PC-9 (cell line): ENCODE measurements around the gene LSP1. TPM values are rescaled to one million over a fixed set of nuclear protein-coding genes. Genes with fewer than 3 reads are reported as not detected.

Experiments
- BruUV-seq: library from RNA; stranded (reverse); fragments of 400-500 nt; replicated peaks from 2 replicates; lab custom pipeline; 2021; lab: Mats Ljungman, UMichigan
- CTCF ChIA-PET: fragments of 300-600 bp; sonication (Branson Sonifier 250); formaldehyde crosslinking; loops from one replicate; lab custom pipeline; 2022; ENCODE audit warnings: antibody characterized with exemption; lab: Charles Lee
- POLR2A ChIA-PET: fragments of 300-600 bp; sonication (Branson Sonifier 250); formaldehyde crosslinking; loops from one replicate; lab custom pipeline; 2022; ENCODE audit warnings: antibody characterized with exemption; ENCODE audit not compliant: unreplicated experiment; lab: Charles Lee
- DNase-seq, 2 experiments: peaks; one replicate each; pipeline versions ENCODE4 v3.0.0 to v3.0.0-alpha.2; 2015 to 2022; ENCODE audit warnings: mixed read lengths in 1 of 2
- H2AFZ ChIP-seq: fragments of 200-600 bp; sonication (generic); 2 replicates; pipeline ENCODE4 v1.8.1; 2017; ENCODE audit warnings: antibody characterized with exemption
- H3F3A ChIP-seq: fragments of 200-600 bp; sonication (generic); 2 replicates; pipeline ENCODE4 v1.8.1; 2017; ENCODE audit warnings: antibody characterized with exemption, mild to moderate bottlenecking, low read depth; ENCODE audit not compliant: insufficient read depth
- H3K27ac ChIP-seq: fragments of 200-600 bp; sonication (generic); 2 replicates; pipeline ENCODE4 v1.6.1; 2016; ENCODE audit warnings: mixed run types
- H3K27me3 ChIP-seq: fragments of 200-600 bp; sonication (generic); 2 replicates; pipeline ENCODE4 v1.6.1; 2016; ENCODE audit warnings: low read depth, mixed run types; ENCODE audit not compliant: insufficient read depth
- H3K36me3 ChIP-seq: fragments of 200-600 bp; sonication (generic); 2 replicates; pipeline ENCODE4 v1.6.1; 2016; ENCODE audit warnings: low read depth, mixed run types
- H3K4me1 ChIP-seq: fragments of 200-600 bp; sonication (generic); replicated peaks from 2 replicates; pipeline ENCODE4 v1.6.1; 2016; ENCODE audit warnings: mixed run types; ENCODE audit not compliant: insufficient read depth
- H3K4me2 ChIP-seq: fragments of 200-600 bp; sonication (generic); 2 replicates; pipeline ENCODE4 v1.6.1; 2017; ENCODE audit warnings: mixed run types
- H3K4me3 ChIP-seq: fragments of 200-600 bp; sonication (generic); 2 replicates; pipeline ENCODE4 v1.6.1; 2016; ENCODE audit warnings: mixed run types
- H3K79me2 ChIP-seq: fragments of 200-600 bp; sonication (generic); 2 replicates; pipeline ENCODE4 v1.6.1; 2017; ENCODE audit warnings: low read depth, mixed run types
- H3K9me2 ChIP-seq: fragments of 200-600 bp; sonication (generic); 2 replicates; pipeline ENCODE4 v1.8.1; 2017; ENCODE audit warnings: mild to moderate bottlenecking; ENCODE audit not compliant: insufficient read depth
- H3K9me3 ChIP-seq: fragments of 200-600 bp; sonication (generic); 2 replicates; pipeline ENCODE4 v1.8.1; 2016; ENCODE audit warnings: low read depth; ENCODE audit not compliant: insufficient read depth
- H4K20me1 ChIP-seq: fragments of 200-600 bp; sonication (generic); 2 replicates; pipeline ENCODE4 v1.8.1; 2017; ENCODE audit not compliant: insufficient read depth
- CTCF ChIP-seq: fragments of 200-600 bp; sonication (generic); conservative IDR thresholded peaks from 2 replicates; pipeline ENCODE4 v1.6.1; 2017; ENCODE audit warnings: mixed run types, antibody characterized with exemption, mild to moderate bottlenecking, moderate library complexity
- EZH2 ChIP-seq: fragments of 200-600 bp; sonication (generic); IDR thresholded peaks from 2 replicates; pipeline ENCODE4 v1.8.0; 2017; ENCODE audit warnings: antibody characterized with exemption, low read depth
- intact Hi-C: fragments of 100-400 bp; cut with micrococcal nuclease; formaldehyde crosslinking; loops from one replicate; pipeline ENCODE4 v1.10.0; 2022; ENCODE audit not compliant: unreplicated experiment
- total RNA-seq: library from RNA; stranded (reverse); gene quantifications from 2 replicates; pipeline ENCODE4 v1.2.3, GENCODE V29; 2021

Gene LSP1
- total RNA-seq, 1 experiment from 2014 or later = 2.6 TPM

GRCh38 chr11:1923201-1923956 lies 70.5 kb downstream of the LSP1 start:
- Histone ChIP-seq H3K9me3 (no peaks in the 10 kb centered on the region), H4K20me1 (no peaks in the 10 kb centered on the region), H3F3A (no peaks in the 10 kb centered on the region), H3K79me2 (no peaks in the 10 kb centered on the region), H3K9me2 (no peaks in the 10 kb centered on the region), H3K4me2 (no peak overlapping the region), H3K4me1 (no peaks in the 10 kb centered on the region), H3K27me3 (peaks cover 13% of the 10 kb centered on the region; the same call in 1 of the 2 replicates), H3K27ac (no peak overlapping the region), H3K36me3 (no peaks in the 10 kb centered on the region), H2AFZ (no peak overlapping the region), H3K4me3 (no peak overlapping the region)
- TF ChIP-seq CTCF = no peak
- no peak for TF ChIP-seq EZH2
- CTCF ChIA-PET = no interaction called here
- no peak for DNase-seq
- intact Hi-C loops = no loop called here
- no TSS peak for BruUV-seq
- POLR2A ChIA-PET = interaction anchor here (0.6 kb wide), 1 partner anchor 89 kb away, joined by 5 read pairs; no protein-coding TSS in a partner anchor

- intact Hi-C loops = no loop called here
- no peaks in the 10 kb centered on the region for H3K36me3 ChIP-seq
- peaks cover 8% of the 10 kb centered on the region; the same call in 1 of the 2 replicates for H3K27me3 ChIP-seq
- DNase-seq = peak in 1 of 2 experiments; percentile 52
- H3K79me2 ChIP-seq = no peaks in the 10 kb centered on the region
- TF ChIP-seq EZH2 = no peak
- no peak for TF ChIP-seq CTCF
- H3K4me3 ChIP-seq = no peak overlapping the region
- POLR2A ChIA-PET = no interaction called here
- no peaks in the 10 kb centered on the region for H3K9me3 ChIP-seq
- no peaks in the 10 kb centered on the region for H4K20me1 ChIP-seq
- H2AFZ ChIP-seq = no peak overlapping the region
- no peaks in the 10 kb centered on the region for H3K4me1 ChIP-seq
- H3K27ac ChIP-seq = no peak overlapping the region
- CTCF ChIA-PET = no interaction called here
- no peak overlapping the region for H3K4me2 ChIP-seq
- no peaks in the 10 kb centered on the region for H3K9me2 ChIP-seq
- H3F3A ChIP-seq = no peaks in the 10 kb centered on the region
- no TSS peak for BruUV-seq
These were observed 71.3 kb downstream of the LSP1 start for GRCh38 chr11:1924181-1924580.

- intact Hi-C loops = no loop called here
- Histone ChIP-seq H3K4me3 (no peak overlapping the region), H2AFZ (no peak overlapping the region), H3K4me2 (no peak overlapping the region), H3K9me2 (no peaks in the 10 kb centered on the region), H3K79me2 (no peaks in the 10 kb centered on the region), H4K20me1 (no peaks in the 10 kb centered on the region), H3K27ac (no peak overlapping the region), H3K9me3 (no peaks in the 10 kb centered on the region), H3K4me1 (no peaks in the 10 kb centered on the region), H3K27me3 (peaks cover 6% of the 10 kb centered on the region; the same call in 1 of the 2 replicates), H3F3A (no peaks in the 10 kb centered on the region), H3K36me3 (no peaks in the 10 kb centered on the region)
- no peak for DNase-seq
- TF ChIP-seq CTCF = no peak
- no peak for TF ChIP-seq EZH2
- ChIA-PET CTCF (no interaction called here), POLR2A (no interaction called here)
- no TSS peak for BruUV-seq
These were observed 71.9 kb downstream of the LSP1 start for GRCh38 chr11:1924646-1925372.
